ENCODE data around the gene ZDHHC13.

GRCh38 chr11:19079643-19080440 lies 37.1 kb upstream of the ZDHHC13 start:
- TF ChIP-seq, protein P1, sequence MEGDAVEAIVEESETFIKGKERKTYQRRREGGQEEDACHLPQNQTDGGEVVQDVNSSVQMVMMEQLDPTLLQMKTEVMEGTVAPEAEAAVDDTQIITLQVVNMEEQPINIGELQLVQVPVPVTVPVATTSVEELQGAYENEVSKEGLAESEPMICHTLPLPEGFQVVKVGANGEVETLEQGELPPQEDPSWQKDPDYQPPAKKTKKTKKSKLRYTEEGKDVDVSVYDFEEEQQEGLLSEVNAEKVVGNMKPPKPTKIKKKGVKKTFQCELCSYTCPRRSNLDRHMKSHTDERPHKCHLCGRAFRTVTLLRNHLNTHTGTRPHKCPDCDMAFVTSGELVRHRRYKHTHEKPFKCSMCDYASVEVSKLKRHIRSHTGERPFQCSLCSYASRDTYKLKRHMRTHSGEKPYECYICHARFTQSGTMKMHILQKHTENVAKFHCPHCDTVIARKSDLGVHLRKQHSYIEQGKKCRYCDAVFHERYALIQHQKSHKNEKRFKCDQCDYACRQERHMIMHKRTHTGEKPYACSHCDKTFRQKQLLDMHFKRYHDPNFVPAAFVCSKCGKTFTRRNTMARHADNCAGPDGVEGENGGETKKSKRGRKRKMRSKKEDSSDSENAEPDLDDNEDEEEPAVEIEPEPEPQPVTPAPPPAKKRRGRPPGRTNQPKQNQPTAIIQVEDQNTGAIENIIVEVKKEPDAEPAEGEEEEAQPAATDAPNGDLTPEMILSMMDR (IDR thresholded peaks at IDR 0.05), result no peak
- TF ChIP-seq ZFX (IDR thresholded peaks at IDR 0.05; ENCODE audit: borderline replicate concordance), result no peak
